Activated CD4-positive, alpha-beta T cell treated with anti-CD3 and anti-CD28 coated beads, Interleukin-2, amount 50 U/mL, for 4 hours (primary cell): ENCODE measurements around the gene ACAD10.
A peak's percentile ranks its signal among the peaks of the same experiment; 100 is the strongest.
"Not testable (repeated sequence)": the region's sequence is repeated elsewhere in the genome, so short reads cannot be mapped to it uniquely, and the experiment has no call there.

Experiments
- DNase-seq, 2 experiments: peaks; one replicate each; pipeline ENCODE4 v3.0.0-alpha.2; 2020

ACAD10 gene

DNA sequence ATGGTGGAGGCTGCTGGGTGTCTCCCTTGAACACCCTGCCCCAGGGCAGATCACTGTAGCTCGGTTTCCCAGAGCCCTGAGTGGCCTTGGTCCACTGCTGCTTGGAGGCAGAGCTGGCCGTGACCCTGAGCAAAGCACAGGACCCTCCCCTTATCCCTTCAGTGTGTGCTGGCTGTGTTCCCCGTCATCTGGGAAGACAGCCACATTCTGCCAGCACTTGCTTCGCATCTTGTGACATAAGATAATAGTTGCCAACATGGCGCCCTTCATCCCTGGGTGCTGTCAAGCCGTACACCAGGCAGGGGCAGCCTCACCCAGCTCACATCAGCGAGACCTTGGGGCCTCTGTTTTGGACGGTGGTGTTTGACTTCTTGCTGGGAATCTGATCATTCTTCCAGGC is 68.8 kb downstream of the ACAD10 start:
- DNase-seq = no peak

DNA sequence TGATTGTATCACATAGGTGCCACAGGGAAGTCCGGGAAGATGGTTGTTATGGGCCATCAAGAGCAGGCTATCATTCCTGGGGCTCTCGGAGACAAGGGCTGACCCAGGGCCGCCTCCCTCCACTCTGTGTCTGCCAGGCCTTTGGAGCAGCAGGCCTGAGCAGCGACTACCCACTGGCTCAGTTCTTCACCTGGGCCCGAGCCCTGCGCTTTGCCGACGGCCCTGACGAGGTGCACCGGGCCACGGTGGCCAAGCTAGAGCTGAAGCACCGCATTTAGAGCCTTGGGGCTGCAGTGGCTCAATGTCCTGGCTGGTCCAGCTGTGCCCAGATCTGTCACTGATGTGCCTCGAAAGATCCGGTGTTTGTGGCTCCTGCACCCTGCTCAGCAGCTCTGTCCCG is 70.3 kb downstream of the ACAD10 start:
- no peak for DNase-seq

DNA sequence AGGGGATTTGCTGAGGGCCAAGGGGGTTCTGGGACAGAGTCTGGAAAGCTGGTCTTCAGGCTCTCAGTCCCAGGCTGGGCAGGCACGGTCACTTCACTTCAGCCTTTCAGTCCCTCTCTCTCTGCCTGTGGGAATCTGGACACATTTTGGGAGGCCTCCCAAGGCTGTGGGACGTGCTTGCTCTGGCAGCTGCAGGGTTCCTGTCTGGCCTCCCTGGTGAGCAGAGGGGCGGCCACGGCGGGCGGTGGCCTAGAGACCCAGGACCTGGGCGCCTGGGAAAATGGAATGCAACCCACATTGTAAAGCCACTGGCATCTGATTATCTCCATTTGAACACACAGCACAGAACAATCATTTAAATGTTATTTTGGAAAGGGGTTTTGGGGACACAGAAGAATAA is 70.8 kb downstream of the ACAD10 start:
- no peak for DNase-seq

DNA sequence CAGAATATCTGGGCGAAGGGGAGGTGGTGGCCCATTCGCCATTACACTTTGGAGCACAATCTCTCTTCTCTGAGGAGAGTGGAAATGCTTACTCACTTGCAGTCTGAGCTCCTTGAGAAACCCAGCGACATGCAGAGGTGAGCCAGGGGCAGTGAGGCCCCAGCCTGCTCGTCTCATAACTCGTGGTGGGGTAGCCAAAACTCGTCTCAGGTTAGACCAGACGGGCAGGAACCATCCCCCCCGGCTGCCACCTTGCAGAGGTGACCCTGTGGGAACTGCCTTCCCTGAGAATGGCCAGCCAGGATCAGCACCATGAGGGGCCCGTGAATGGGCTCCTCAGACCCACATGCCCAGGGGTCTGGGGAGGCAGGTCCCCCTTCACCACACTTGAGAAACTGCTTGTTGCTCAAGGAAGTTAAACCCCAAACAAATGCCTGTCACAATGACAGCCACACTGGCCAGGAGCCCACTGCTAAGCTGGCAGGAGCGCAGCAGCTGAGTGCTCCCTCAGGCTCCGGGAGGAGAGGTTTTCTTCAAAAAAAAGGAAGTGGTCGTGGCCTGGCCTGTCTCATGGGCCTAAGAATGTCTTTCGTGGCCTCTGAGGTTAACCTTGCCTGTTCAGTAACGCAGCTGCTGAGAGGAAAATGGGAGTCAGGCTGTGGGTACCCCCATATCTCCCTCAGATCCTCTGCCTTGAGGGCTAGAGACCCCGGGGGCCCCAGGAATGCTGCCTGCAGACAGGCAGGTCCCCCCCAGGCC is 71.7 kb downstream of the ACAD10 start:
- DNase-seq = no peak

DNA sequence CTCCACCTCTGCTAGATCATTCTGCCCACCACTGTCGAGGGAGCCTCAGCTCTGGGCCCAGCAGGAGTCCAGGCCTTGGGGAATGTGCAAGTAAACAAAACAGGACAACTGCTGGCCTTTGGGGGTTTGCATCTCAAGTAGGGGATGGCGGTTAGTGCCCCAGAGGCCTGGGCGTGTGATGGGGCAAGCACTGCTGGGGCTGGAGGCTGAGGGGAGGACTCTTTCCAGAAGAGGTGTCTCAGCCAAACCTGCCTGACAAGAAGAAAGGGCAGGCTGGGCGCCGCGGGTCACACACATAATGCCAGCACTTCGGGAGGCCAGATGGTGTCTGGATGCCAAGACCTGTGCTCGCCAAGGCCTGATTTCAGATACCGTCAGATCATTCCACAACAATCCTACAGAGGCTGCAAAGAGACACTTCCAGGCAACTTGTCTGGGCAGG is 72.3 kb downstream of the ACAD10 start:
- DNase-seq = no peak

DNA sequence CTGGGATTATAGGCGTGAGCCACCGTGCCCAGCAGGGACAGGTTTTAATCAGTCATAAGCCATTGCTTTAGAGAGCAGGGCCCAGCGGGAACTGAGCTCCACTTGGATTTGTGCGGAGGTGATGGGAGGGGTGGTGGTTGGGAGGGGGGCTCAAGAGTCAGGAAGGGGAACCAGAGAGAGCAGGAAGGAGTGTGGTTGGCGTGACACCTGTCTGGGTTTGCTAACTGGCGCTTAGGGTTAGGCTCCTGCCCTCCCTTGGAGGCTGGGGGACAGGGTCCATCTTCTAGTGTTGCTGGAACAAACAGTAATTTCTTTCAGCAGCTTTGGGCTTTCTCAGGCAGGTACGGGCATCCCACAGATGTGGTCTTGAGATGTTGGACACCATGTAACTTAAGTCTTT is 73.4 kb downstream of the ACAD10 start:
- no peak for DNase-seq

DNA sequence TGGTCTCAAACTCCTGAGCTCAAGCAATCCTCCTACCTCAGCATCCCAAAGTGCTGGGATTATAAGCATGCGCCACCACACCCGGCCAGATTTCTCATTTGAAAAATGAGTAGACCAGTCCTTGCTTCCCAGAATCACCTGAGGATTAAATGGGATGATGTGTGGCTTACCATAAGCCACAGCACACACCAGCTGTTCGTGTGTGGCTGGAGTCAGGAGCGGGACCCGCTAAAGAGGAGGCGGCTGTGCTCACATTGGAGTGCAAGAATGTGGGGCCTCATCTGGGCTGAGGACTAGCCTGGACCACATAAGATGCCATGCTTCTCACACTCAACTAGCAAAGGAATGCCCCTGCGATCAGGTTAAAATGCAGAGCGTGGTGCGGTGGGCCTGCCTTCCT is 74.1 kb downstream of the ACAD10 start:
- DNase-seq = no peak

DNA sequence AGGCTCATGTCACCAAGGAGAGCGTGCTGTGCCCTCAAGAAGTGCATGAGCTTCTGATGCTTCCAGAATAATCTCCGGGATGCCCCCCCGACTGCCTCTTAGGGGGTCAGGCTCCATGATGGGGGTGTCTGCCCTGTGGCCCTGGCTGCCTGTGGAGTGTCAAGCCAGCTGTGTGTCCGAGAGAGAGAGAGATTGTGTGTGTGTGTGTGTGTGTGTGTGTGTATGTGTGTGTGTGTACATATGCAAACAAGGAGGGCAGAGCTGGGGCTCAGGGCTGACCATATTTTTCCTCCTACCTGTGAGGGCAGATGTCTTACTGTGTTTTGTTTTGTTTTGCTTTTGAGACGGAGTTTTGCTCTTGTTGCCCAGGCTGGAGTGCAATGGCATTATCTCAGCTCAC is 75.2 kb downstream of the ACAD10 start:
- DNase-seq = no peak

DNA sequence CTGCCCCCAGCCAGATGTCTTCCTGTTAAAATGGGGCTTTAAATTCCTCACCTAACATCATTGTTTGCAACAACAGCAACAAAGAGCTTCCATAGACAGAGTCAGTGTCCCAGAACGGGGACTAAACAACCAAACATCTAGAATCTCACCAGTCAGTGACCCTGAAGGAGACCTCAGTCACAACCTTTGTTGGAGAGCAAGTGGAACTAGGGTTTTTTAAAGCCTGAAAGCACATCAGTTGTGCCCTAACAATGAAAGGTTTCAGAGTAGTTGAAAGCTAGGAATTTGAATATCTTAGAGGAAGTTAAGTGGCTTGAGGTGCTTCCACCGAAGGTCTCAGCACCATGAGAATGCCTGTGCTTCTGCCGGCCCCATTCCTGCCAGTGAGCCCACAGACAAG is 75.9 kb downstream of the ACAD10 start:
- no peak for DNase-seq

DNA sequence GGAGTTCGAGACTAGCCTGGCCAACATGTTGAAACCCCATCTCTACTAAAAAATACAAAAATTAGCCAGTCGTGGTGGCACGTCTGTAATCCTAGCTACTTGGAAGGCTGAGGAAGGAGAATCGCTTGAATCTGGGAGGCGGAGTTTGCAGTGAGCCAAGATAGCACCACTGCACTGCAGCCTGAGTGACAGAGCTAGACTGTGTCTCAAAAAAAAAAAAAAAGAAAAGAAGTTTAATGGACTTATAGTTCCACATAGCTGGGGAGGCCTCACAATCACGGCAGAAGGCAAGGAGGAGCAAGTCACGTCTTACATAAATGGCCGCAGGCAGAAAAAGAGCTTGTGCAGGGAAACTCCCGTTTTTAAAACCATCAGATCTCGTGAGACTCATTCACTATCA is 77.7 kb downstream of the ACAD10 start:
- DNase-seq = not testable (repeated sequence)

DNA sequence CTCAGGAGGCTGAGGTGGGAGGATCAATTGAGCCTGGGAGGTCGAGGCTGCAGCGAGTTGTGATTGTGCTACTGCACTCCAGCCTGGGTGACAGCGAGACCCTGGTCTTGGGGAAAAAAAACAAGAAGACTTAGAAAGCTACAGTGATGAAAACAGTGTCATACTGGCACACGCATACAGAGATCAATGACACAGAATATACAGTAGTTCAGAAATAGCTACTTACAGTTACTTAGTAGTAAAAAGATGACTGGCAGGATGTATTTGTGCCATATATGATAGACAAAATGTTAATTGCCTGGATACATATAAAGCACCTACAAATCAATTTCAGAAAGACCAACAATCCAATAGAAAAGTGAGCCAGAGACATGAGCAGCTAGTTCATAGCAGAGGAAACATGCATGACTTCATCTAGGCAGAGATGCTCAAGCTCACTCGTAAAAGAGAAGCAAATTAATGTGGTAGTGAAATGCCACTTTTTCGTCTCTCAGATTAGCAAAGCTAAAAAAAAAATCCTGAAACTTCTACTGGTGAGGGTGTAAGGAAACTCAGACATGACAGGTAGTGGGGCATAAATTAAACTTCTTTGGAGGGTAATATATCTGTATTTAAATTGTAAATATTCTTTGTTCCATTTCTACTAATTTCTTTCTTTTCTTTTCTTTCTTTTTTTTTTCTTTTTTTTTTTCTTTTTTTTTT is 78.4 kb downstream of the ACAD10 start:
- DNase-seq = no peak

DNA sequence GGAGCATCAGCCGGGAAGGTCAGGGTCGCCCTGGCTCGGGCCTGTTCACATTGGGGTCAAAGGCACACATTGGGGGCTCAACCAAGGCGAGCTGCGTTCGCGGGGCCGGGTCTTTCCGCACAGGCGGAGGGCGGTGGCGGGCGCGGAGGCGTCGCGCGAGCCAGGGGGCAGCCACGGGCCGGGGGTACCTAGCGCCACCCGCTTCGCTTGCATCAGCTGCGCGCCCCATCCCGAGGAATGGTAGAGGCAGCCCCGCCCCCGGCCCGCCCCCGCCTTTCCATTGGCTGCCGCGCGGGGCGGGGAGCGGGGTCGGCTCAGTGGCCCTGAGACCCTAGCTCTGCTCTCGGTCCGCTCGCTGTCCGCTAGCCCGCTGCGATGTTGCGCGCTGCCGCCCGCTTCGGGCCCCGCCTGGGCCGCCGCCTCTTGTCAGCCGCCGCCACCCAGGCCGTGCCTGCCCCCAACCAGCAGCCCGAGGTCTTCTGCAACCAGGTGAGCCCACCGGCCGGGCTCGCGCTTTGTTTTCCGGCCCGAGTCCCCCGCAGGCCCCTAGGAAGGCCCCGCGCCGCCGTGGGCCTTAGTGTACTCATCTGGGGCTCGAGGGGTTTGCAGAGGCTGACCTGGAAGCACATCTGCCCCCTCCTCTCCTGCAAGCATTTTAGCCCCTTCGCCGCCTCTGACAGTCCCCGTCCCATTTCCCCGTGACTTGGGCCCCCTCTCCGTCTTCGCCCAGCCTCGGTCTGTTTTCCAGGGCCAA is 80.9 kb downstream of the ACAD10 start, which contains the start of gene ALDH2:
TSS of gene ALDH2 (plus strand) at position 326 of the 754 bp plus-strand sequence. CDS start at position 376, 50 bp downstream.
- DNase-seq = peak in 1 of 2 experiments; percentile 13

DNA sequence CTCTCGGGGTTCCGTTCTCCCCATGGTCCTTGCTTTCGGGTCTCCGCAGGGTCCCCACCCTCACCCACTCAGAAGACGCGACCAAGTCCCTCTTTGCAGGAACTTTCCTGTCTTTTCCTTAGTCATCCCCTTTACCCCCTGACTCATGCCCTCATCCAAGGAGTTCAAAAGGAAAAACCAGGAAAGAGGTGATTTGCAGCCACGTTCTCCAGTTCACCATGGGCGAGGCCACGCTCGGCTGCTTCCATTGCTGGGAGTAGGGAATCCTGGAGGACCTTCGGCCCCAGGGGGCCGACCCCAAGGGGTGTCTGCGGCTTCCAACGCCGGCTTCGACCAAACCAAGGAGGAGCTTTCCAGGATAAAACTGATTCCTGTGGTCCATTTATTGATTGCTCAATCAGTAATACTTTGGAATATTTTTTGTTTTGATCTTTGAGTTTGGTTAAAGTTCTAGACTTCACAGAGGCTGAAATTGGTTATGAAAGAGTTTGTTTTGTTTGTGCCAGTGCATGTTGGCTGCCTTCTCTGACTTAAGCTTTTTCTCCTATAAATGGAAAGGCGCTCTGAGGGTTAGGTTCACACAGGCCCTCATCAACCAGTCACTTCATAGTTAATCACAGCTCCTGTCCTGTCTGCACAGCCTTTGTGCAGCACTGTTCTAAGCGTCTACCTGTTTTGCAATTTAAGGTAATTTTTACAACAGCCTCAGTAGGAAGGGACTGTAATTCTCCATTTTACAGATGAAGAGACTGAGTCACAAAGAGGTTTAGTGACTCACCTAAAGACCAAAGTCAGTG is 81.7 kb downstream of the ACAD10 start:
- DNase-seq = no peak

DNA sequence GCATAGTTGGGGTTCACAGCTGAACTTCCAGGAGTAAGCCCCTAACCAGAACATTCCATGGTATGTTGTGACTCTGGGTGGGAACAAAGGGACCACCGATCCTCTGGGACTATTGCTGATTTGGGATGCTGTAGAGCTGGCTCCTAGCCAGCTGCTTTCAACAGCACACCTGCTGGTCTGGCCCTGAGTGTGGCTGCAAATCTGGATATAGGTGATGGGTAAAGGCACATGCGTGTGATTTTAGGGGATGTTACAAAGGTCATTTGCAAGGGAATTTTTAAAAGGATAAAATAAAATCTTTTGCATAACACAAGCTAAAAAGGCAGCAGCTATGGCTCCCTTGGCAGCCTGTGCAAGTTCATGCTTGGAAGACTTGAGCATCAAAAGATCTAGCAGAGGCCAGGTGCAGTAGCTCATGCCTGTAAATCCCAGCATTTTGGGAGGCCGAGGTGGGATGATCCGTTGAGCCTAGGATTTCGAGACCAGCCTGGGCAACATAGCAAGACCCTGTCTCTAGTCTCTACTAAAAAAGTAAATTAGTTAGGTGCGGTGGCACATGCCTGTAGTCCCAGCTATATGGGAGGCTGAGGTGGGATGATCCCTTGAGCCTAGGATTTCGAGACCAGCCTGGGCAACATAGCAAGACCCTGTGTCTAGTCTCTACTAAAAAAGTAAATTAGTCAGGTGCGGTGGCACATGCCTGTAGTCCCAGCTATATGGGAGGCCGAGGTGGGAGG is 82.5 kb downstream of the ACAD10 start:
- DNase-seq = no peak

DNA sequence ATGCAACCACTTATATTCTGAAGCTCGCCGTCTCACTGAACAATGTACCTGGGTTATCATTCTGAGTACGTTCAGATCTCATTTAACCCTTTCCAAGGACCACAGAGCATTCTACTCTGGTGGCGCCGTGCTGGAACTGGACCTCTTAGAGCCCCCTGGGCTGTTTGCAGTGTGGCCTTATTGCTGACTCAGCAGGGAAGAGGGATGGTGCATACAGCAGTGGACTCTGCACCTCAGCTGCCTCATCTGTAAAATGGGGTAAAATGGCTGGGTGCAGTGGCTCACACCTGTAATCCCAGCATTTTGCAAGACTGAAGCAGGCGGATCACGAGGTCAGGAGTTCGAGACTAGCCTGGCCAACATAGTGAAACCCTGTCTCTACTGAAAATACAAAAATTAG is 83.7 kb downstream of the ACAD10 start:
- DNase-seq = no peak

DNA sequence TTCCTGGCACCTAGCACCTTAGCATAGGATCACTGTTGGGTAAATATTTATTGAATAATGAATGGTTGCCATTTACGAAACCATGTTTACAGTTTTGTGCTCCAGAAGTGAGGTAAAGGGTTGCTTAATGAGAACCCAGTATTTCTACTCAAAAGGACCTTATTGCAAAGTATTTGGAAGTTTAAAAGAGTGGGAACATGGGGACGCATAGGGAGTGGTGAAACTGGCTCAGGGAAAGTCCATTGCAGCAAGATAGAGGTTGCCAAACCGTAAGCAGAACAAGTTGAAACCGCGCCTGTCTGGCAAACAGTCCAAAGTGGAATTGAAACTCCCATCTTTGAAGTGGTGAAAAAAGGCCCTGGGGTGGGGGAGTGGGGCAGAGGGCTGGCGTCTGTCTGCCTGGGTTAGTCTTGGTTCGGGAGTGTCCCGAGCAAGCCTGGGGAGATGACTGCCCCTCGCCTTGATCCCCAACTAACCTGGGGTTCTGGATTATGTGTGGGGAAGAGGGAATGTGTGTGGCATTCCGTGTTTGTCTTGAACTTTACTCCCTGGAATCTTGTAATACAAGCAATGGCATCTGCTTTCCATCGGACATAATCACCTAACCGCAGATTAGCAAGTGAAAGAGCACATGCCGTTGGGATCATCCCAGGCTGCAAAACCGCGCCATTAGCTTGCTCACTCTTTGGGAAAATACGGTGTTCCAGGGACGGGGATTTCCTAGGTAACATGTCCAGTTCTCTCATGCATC is 88.1 kb downstream of the ACAD10 start:
- DNase-seq = no peak

DNA sequence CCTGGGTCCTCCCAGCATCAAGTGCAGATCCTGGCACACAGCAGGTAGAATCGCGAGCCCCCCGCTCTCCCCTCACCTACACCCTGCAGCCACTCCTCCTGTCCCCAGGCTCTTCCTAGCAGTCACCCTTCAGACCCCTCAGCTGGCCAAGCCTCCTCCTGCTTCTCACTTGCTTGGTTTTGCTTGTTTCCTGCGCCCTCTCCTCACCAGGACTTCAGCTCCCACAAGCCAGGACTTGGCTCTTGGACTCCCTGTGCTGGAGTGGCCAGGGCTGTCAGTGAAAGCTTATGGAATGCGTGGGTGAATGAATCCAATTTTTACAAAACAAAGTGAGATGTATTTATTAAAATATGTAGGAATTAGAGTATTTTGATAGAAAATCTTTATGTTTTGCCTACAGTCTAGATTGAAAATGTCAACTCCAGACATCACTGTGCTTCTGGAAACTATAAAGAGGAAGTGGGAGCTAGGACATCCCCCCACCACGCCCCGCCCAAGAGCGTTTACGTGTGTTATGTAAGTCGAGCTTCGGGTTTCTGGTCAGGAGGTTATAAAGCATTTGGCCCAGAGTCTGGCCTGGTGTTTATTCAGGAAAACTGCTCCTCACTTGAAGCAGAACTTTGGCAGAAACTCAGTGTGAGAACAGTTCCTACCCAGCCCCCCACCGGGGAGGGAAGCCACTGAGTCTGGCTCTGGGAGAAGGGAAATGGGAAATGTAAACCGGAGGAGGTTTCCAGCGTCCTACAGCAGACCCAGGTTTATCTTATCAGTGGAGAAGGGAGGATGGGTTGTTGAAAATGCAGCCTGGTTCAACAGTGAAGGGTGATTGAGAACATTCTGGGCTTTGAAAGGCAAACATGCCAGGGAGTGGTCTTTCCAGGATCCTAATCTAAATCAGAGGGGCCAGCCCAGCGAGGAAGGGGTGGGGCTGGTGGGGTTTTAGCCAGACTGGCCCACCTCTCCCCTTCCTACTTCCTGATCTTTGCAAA is 89.6 kb downstream of the ACAD10 start:
- no peak for DNase-seq

DNA sequence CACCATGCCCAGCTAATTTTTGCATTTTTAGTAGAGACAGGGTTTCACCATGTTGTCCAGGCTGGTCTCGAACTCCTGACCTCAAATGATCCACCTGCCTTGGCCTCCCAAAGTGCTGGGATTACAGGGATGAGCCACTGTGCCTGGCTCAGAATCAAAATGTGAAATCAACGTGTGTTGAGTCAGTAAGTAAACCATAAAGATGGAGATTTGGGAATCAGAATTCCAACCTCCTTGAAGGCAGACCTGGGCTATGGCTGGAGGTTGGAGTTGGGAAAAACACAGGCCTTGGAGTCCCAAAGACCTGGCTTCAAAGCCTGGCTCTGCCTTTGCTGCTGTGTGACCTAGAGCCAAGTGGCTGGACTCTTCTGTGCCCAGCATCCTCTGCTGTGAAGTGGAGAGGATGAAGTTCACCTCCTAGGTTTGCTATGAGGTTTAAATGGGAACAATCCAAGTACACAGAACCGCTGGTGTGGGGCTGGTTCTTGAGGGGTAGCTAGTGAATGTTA is 91.0 kb downstream of the ACAD10 start:
- DNase-seq = no peak

DNA sequence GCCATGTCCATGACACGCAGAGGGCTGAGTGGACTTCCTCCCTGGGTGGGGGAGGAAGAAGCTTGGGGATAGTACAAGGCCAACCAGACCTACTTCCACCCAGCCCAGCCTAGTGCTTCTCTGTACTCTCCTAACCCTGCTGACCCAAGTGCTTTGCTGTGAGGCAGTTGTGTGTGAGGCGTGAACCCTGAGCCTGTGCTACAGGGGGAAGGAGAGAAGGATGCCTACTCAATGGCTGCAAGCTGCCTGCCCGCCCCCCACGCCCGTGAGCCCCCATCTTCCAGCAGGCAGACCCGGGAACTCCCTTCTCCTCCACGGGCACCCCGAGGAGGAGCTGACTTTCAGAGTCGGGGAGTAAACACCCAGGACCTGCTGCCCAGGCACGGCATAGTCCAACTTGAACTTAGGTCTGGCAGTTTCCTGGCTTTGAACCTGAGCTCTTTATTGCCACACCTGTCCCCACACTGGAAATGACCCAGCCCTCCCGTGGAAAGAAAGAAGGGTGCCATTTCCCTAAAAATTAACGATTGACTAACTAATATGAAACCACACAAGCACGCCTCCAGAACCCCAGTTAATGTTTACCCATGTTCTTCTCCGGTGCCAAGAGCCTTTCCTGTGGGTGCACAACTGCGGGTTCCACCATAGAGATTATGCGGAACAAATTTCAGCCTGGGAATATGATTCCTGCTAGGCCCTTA is 91.6 kb downstream of the ACAD10 start:
- no peak for DNase-seq
